Midbrain (tissue), 1 donor: Measurements from ENCODE around the gene SEC22C.

Experiments used
- DNase-seq: peaks from one replicate; lab custom pipeline; 2025; lab: John Stamatoyannopoulos, UW

Gene SEC22C

GRCh38 chr3:42535981-42536784 lies 45.6 kb downstream of the SEC22C start:
- DNase-seq = no peak

- DNase-seq = no peak
Measured at GRCh38 chr3:42533161-42533897, 48.4 kb downstream of the SEC22C start.

GRCh38 chr3:42532229-42532628 lies 49.5 kb downstream of the SEC22C start:
- DNase-seq = no peak

GRCh38 chr3:42531470-42531869 lies 50.3 kb downstream of the SEC22C start:
- no peak for DNase-seq

DNA sequence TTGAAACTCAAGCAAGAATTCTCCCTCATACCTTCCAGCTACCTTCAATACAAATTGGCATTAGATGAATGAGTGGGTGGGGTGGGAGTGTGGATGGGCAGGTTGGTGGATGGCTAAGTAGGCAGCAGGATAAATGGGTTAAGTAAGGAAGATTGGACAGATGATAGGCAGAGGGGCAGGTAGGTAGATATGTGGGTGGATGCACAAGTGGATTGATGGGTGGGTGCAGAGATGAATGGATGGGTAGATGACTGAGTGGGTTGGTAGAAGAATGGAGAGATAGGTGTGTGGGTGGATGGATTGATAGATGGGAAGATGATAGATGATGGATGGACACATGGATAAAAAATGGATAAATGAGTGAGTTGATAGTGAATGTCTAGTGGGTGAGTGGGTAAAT lies 51.7 kb downstream of the SEC22C start:
- no peak for DNase-seq

DNA sequence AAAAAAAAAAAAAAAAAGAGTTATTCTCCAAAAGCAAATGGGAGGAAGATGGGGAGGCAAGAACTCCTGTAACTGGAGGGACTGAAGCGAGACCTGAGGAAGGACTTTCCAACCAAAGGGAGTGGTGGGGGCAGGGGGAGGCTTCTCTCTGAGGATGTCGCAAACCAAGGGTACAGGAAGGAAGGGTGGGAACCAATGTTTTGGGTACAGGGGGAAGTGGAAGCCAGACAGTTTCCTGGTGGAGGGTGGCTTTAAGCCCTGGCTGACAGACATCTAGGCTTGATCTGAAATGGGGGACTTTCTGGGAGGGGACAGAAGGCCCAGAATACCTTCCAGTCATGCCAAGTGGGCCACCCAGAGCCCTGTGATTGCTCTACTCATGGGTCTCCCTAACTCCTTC lies 52.3 kb downstream of the SEC22C start:
- DNase-seq = no peak

DNA sequence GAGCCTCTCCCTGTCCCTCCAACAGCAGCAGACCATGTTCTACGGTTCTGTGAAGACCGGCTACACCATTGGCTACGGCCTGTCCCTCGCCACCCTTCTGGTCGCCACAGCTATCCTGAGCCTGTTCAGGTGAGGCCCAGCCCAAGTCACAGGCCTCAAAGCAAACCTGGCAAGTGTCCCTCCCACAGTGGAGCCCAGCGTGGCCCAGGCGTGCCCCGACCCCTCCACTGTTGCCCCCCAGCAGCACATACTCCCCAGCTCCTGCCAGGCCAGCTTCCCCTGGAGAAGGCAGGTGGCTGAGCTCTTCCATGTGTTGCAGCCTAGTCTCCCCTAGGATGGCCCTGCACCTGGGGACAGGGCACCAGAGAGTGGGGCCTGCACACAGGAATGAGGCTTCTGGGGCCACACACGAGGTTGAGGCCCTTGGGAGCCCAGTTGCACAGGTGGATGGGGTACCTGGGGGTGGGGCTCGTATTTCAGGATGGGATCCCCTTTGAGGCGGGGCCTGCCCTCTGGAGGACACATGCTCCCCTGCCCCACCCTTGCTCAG lies 54.3 kb downstream of the SEC22C start:
- DNase-seq = no peak

DNA sequence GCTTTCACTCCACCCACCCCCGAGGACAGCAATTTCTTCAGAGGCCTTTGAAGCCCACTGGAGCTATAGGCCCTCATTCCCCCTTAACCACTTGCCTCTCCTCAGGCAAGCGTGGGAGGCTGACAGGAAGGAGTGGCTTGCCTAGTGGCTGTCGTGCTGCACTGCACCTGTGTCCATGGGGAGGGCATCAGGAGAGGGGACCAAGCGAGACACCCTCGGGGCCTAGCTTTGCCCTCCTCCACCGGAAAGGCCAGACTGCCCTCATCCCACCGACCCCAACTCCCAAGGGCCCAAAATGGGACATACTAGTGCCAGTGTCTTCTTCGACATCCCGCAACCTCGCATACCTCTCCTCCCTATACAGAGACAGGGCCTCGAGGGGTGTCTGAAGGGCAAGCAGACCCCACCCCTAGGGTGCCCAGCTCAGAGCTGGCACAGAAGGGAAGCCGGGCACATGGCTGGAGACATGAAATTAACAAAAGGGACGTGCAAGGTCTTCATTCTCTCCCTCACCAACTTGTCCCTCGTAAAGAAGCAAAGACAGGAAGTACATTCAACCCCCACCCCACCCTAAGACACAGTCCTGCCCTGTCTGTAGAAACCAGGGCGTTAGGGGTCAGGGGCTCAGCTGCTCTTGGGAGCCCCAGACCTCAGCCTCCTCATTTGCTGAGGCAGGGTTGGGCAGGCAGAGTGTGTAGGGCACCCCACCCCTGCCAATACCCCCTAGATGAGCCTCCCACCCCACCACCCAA lies 55.0 kb downstream of the SEC22C start:
- no peak for DNase-seq

- DNase-seq = no peak
Measured at GRCh38 chr3:42525736-42526345, 55.9 kb downstream of the SEC22C start.

DNA sequence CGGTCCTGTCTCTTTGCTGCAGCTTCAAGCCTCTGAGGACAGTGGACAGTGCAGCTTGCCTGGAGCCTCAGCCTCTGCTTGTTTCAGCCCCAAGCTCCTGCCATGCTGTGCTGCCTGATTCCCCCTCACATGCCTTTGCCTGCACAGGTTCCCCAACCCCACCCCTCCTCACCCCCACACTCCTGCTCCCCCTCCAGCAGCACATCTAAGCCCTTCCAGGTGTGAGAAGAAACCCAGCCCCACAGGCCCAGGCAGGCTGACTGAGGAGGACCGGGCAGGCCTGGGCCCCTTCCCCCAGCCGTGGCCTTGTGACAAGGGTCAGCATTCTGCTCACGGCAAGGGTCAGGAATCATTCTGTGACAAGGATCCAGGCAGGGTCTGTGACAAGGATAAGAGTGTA lies 56.6 kb downstream of the SEC22C start:
- DNase-seq = no peak

GRCh38 chr3:42524751-42525150 lies 57.0 kb downstream of the SEC22C start:
- no peak for DNase-seq

GRCh38 chr3:42520906-42521305 lies 60.9 kb downstream of the SEC22C start:
- DNase-seq = no peak

DNA sequence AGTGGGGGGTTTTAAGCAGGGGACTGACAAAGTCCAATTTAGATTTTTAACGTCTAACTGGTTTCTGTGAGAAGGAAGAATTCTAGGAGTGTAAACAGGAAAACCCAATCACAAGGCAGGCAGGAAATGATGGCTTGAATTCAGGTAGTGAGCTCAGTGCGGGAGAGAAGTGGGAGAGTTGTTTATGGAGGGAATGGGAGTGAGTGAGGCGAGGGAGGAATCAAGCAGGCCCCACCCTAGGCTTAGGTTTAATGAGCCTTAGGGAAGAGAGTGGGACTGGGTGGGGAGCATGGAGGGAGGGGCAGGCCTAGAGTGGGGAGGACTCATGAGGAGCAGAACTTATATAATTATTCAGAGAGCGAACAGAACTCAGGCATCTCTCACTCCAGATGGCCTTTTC lies 61.4 kb downstream of the SEC22C start:
- DNase-seq = no peak

GRCh38 chr3:42519568-42519962 lies 62.2 kb downstream of the SEC22C start:
- no peak for DNase-seq

DNA sequence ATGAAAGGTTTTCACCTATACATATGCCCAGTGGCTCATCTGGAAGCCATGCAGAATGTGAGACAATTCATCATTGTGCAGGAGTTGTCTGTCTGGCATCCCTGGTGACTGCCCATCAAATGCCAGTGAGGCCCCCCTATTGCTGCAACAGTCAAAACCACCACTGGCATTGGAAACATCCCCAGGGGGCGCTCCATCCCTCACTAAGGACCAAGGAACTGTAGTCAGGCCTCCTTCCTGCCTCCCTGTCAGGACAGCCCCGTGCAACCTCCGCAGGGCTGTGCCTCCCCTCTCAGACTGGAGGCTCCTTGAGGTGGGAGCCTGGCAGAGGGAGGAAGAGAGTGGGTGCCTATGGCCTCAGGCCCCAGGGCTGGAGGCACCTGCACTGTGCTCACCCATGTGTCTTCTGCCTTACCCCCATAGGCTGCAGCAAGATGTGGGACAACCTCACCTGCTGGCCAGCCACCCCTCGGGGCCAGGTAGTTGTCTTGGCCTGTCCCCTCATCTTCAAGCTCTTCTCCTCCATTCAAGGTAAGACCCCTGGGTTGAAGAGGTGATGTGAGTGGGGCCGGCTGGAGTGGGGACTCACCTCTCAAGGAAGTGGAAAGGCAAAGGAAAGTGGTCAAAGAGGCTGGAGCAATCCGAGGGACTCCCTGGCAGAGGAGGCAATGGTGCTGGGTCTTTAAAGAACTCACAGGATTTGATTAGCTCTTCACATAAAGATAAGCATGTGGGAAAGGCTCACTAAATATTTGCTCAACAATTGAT lies 62.8 kb downstream of the SEC22C start:
- no peak for DNase-seq

- DNase-seq = no peak
Measured at GRCh38 chr3:42517117-42517516, 64.7 kb downstream of the SEC22C start.

DNA sequence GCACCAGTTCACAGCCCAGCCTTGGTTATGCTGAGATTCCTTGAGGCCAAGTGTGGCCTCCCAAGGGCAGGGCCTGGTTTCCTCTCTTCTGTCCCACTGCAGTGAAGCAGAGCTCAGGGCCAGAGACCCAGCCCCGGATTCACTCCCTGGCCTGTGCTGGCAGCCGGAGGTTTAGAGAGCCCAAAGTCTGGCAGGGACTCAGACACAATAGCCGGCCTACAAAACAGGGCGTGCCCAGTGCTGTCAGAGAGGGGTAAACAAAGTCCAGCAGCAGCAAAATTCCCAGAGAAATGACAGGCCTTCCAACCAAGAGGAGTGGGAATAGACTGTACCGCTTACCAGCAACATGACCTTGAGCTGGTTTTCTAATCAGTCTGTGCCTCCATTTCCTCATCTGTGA lies 65.3 kb downstream of the SEC22C start:
- no peak for DNase-seq

DNA sequence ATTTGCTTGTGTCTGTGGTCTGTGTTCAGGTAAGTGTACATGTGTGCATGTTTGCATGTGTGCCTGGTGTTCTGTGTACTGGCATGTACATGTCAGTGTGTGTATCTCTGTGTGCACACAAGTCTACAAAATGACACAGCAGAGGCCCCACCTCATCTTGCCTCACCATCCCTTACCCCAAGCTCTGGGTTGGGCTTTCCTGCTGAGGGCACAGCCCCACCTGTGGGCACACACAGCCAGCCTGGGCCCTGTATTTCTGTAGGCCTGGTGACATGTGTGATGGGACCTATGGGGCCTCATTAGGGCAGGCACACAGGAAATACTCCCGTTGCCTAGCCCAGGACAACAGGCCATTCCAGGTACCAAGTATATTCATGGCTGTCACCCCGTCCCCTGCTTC lies 65.8 kb downstream of the SEC22C start:
- no peak for DNase-seq

DNA sequence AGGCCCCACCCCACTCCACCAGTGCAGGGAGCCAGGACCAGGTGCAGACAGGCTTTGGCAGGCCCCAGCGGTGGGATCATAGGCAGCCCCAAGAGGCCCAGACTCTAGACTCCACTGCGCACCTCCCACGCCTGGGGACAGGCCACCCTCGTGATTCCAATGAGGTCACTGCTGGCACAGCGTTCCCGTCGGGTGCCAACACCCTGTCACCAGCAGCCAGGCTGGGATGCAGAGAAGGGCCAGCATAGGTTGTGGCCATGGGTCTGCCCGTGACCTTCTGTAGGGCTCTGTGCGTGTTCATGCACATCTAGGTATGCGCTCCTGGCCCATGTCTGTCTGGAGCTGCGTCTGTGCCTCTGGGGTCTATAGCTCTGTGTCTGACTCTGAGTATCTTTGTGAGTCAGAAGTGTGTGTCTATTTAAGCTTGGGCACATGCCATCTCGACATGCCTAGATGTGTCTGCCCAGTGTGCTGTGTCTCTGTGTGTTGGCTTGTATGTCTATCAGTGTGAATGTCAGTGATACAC lies 66.3 kb downstream of the SEC22C start:
- DNase-seq = peak; percentile 8

DNA sequence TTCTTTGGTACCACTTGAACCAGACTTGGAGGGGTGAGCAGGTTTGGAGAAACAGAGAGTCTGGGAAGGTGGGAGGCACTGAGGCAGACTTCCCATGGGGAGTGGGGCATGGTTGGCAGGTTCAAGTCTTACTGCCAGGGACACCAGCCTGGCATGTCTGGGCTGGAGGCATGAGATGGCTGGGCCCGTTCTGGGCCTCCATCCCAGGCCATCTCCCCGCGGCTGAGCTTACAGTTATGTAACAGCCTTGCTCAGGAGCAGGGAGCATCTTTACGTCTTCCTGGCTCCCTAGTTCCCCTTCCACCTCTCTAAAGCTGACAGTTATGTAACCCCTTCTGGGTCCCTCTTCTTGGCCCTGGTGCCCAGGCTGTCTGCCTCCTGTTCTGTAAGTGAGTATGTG lies 66.9 kb downstream of the SEC22C start:
- DNase-seq = no peak

GRCh38 chr3:42513521-42513920 lies 68.2 kb downstream of the SEC22C start:
- DNase-seq = no peak
